Testis (tissue), 2 donors: ENCODE data around the gene LRRC49.

Experiments
- POLR2A ChIP-seq: fragments of 450-650 bp; IDR thresholded peaks from one replicate; pipeline ENCODE4 v1.6.1; 2017; ENCODE audit warnings: antibody characterized with exemption, mild to moderate bottlenecking, moderate library complexity
- TF ChIP-seq, protein P1 (sequence below), 3 experiments: fragments of 450-650 bp in 2 of 3; fragments of 200-600 bp in 1 of 3; sonication (generic) in 1 of 3; IDR thresholded peaks; one replicate each; pipeline ENCODE4 v1.5.1; 2016 to 2019; ENCODE audit warnings: antibody characterized with exemption in 3 of 3, mild to moderate bottlenecking in 2 of 3, moderate library complexity in 1 of 3

DNA sequence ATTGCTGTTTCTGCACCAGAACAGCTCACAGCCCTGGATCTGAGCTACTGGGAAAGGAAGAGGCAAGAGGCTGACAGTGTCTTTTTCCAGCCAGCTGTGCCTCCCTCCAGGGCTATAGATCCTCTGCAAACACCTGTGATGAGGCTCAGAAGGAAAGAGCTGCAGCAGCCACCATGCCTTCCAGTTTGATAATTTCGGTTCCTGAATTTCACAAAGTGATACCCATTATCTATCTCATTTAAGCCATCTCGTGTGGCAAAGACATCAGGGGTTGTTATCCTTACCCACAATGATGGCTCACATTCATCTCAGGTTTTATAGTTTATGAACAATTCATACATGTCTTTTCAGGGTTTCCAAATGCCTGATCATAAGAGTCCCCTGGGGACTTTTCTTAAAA, 36.9 kb upstream of the LRRC49 start:
- TF ChIP-seq, protein P1, sequence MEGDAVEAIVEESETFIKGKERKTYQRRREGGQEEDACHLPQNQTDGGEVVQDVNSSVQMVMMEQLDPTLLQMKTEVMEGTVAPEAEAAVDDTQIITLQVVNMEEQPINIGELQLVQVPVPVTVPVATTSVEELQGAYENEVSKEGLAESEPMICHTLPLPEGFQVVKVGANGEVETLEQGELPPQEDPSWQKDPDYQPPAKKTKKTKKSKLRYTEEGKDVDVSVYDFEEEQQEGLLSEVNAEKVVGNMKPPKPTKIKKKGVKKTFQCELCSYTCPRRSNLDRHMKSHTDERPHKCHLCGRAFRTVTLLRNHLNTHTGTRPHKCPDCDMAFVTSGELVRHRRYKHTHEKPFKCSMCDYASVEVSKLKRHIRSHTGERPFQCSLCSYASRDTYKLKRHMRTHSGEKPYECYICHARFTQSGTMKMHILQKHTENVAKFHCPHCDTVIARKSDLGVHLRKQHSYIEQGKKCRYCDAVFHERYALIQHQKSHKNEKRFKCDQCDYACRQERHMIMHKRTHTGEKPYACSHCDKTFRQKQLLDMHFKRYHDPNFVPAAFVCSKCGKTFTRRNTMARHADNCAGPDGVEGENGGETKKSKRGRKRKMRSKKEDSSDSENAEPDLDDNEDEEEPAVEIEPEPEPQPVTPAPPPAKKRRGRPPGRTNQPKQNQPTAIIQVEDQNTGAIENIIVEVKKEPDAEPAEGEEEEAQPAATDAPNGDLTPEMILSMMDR (IDR thresholded peaks at IDR 0.05): no peak
- TF ChIP-seq POLR2A: no peak
